ENCODE measurements around the gene CRYBA2. TPM values are rescaled to one million over a fixed set of nuclear protein-coding genes. Genes with fewer than 3 reads are reported as not detected.
A peak's percentile ranks its signal among the peaks of the same experiment; 100 is the strongest.

The CRYBA2 gene
- total RNA-seq, 1 experiment from 2014 or later: not detected

DNA sequence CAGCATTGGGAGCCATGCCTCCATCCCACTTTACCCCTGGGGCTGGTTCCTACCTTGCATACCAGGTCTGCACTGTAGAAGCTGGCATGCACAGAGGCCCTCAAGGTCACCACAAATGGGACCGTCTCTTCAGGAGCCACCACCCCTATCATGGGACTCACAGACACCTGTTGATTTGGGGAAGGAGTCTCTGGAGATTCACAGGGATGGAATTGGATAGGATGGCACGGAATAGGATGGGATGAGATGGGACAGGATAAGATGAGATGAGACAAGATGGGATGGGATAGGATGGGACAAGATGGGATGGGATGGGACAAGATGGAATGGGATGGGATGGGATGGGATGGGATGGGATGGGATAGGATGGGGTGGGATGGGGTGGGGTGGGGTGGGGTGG, 16.1 kb upstream of the CRYBA2 start:
- no peaks in the 10 kb centered on the region for H3K9me3 ChIP-seq
- H3K36me3 ChIP-seq: no peaks in the 10 kb centered on the region
- no peak for DNase-seq
- no peak overlapping the region for H3K4me3 ChIP-seq
- H3K27me3 ChIP-seq: no peaks in the 10 kb centered on the region

DNA sequence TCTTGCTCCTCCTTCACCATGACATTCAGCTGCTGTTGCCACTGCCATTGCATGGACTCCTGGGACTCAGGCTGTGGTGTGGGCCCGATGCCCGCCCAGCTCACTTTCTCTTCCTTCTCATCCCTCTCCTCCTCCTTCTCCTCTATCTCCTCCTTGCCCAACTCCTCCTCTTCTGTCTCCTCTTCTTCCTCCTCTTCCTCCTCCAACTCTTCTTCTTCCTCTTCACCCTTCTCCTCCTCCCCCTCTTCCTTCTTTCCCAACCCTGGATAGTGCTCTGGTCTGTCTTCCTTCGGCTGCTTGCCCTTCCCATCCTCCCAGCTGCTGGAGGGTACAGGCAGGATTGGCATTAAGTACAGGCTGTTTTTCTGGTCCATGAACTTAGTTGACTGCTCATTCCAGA, 10.8 kb upstream of the CRYBA2 start:
- DNase-seq: no peak
- H3K27me3 ChIP-seq: no peaks in the 10 kb centered on the region; the same call in 1 of the 2 replicates
- H3K4me3 ChIP-seq: no peak overlapping the region

GRCh38 chr2:219003267-219003634, 10.0 kb upstream of the CRYBA2 start:
- no peak for DNase-seq
- Histone ChIP-seq H3K27me3 (no peaks in the 10 kb centered on the region; the same call in 1 of the 2 replicates), H3K9me3 (no peaks in the 10 kb centered on the region), H3K36me3 (no peaks in the 10 kb centered on the region), H3K4me3 (no peak overlapping the region)

More for the DNA sequence above, 10.8 kb upstream of the CRYBA2 start:
- H3K36me3 ChIP-seq: no peaks in the 10 kb centered on the region
- no peaks in the 10 kb centered on the region for H3K9me3 ChIP-seq

DNA sequence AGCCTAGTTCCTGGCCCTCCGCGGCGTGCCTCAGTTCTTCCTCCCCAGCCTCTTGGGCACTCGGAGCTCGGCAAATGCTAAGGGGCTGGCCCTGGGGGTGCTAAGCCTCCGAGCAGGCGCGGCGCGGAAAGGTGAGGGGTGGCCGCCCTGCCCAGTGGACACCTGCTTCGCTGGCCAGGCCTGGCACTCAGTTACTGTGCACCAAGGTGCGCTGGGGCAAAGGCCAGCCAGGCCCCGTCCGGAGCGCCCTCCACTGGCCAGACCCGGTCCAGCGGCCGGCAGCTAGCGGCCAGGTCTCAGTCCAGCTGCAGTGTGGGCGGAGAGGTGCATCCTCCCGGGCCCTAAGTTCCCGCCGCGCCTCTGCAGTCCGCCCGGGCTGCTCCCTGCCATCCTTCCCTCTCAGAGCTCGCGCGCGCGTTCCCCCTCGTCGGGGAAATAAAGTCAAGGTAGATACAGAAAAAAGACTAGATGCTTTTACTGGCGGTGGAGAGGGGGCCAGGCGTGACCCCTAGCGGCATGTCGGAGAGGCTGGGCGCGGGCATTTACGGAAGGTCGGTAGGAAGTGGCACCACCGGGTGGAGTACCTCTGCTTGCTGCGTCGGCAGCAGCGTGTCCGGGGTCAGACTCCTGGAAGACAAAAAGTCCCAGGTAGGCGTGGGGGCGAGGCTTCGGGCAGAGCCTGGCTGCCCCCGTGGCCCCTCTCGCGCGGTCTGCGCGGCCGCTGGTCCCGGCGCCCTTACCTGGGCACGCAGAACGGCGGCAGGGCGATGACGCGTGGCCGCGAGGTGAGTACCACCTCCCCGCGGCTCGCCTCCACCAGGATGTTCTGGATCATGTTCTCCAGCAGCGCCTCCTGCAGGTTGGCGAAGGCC, 9.4 kb upstream of the CRYBA2 start:
- Histone ChIP-seq H3K4me3 (no peak overlapping the region), H3K27me3 (no peaks in the 10 kb centered on the region; the same call in 1 of the 2 replicates), H3K9me3 (no peaks in the 10 kb centered on the region), H3K36me3 (no peaks in the 10 kb centered on the region)
- peak; percentile 22 for DNase-seq

DNA sequence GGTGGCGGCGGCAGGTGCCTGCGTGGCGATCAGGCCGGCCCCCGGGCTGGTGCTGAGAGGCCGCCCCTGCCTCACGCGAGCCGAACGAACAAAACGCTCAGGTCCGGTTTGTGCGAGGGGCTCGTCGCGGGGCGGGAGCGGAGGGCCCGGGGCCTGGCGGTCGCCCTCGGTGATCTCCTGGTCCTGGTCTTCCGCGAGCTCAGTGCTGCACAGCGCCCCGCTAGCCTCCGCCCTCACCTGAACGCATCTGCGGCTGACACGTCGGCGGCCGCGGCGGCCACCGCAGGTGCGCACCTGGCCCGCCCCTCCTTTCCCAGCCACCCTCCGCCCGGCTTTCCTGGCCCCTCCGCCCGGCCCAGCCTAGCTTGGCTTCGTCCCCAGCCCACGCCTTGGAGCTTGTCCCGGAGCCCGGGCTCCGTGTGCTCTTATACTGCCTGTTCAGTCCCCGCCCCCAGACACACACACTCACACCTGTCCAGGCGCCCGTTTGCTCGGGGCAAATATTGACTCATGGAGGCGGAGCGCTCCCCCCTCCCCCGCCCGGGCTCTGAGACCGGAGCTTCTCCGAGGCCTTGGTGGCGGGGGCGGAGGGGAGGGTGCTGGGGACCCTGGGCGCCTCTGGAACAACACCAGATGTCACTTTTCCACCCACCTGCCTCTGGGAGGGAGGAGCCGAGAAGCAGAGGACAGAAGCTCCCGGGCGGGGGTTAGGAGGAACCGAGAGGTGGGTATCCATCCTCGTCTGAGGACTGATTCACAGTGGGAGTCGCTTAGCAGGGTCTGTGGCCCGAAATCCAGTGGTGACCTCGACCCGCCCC, 8.6 kb upstream of the CRYBA2 start:
- H3K9me3 ChIP-seq: no peaks in the 10 kb centered on the region
- H3K4me3 ChIP-seq: no peak overlapping the region
- no peaks in the 10 kb centered on the region; the same call in 1 of the 2 replicates for H3K27me3 ChIP-seq
- H3K36me3 ChIP-seq: no peaks in the 10 kb centered on the region
- DNase-seq: no peak

DNA sequence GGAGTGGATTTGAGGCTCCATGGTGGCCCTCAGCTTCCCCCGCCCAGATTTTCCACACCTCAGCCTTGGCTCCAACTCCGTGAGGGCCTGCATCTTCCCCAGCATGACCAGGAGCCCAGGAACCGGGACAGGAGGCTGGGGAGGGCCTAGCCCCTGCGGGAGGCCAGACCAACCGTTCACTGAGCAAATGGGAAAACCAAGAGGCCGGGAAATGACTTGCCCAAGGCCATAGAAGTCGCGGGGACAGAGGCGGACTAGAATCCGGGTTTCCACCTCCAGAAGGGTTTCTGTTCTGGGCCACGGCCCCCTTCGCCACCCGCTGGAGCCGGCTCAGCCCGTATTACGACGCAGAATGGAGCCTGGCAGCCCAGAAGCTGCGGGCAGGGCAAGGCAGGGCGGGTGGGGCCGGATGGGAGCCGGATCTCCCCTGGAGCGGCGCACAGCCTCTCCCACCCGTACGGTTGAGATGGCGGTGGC, 7.9 kb upstream of the CRYBA2 start:
- H3K4me3 ChIP-seq: no peak overlapping the region
- DNase-seq: no peak
- no peaks in the 10 kb centered on the region for H3K9me3 ChIP-seq
- no peaks in the 10 kb centered on the region for H3K36me3 ChIP-seq
- no peaks in the 10 kb centered on the region; the same call in 1 of the 2 replicates for H3K27me3 ChIP-seq

DNA sequence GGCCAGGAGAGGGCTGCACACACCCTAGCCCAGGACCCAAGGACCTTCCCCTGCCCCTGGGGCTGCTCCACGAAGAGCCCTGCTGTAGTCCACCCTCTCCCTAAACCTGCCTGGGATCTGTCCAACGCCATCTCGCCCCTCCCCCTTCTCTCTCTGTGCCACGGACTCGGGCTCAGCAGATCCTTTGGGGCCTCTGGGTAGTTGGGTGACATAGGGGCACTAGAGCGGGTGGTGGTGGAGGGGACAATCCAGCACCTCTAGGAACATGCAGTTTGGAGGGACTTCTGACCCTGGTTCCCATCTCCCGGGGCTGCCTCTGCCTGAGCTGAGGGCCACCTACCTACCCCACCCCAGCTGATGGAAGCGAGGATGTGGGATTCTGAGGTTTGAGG, 7.3 kb upstream of the CRYBA2 start:
- Histone ChIP-seq H3K27me3 (no peaks in the 10 kb centered on the region; the same call in 1 of the 2 replicates), H3K9me3 (no peaks in the 10 kb centered on the region), H3K4me3 (no peak overlapping the region), H3K36me3 (no peaks in the 10 kb centered on the region)
- DNase-seq: no peak

DNA sequence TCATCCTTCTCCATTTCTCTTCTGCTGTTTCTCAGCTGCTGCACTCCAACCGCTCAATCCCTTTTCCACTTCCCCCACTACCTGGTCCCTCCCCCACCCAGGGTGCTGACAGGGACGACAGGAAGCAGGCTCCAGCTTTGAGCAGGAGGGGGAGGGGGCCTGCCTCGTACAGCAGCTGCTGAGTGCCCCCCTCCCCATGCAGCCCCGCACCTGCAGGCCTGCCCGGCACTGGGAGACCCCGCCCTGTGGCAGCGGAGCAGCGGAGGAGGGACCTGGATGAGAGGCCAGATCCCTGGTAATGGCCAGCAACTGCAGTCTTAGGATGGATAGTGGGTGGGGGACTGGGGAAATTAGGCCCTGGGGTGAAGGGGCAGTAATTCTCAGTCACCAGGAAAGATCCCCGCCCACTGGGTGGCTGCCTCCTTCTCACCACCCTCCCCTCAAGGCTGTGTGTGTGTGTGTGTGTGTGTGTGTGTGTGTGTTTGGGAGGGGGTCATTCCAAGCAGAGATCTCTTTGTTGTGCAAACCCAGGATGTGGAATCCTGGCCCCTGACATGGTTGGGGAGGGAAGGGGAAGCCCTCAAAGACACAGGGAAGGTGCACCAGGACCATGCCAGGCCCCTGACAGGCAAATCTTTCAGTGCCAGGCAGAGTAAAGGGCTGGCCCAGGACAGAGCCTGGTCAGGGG, 6.8 kb upstream of the CRYBA2 start:
- no peak for DNase-seq
- no peaks in the 10 kb centered on the region for H3K36me3 ChIP-seq
- H3K4me3 ChIP-seq: no peak overlapping the region
- H3K9me3 ChIP-seq: no peaks in the 10 kb centered on the region
- no peaks in the 10 kb centered on the region; the same call in 1 of the 2 replicates for H3K27me3 ChIP-seq

- Histone ChIP-seq H3K36me3 (no peaks in the 10 kb centered on the region), H3K27me3 (no peaks in the 10 kb centered on the region; the same call in 1 of the 2 replicates), H3K9me3 (no peaks in the 10 kb centered on the region), H3K4me3 (no peak overlapping the region)
- DNase-seq: peak; percentile 82
Measured at GRCh38 chr2:218999021-218999880, 6.0 kb upstream of the CRYBA2 start.

DNA sequence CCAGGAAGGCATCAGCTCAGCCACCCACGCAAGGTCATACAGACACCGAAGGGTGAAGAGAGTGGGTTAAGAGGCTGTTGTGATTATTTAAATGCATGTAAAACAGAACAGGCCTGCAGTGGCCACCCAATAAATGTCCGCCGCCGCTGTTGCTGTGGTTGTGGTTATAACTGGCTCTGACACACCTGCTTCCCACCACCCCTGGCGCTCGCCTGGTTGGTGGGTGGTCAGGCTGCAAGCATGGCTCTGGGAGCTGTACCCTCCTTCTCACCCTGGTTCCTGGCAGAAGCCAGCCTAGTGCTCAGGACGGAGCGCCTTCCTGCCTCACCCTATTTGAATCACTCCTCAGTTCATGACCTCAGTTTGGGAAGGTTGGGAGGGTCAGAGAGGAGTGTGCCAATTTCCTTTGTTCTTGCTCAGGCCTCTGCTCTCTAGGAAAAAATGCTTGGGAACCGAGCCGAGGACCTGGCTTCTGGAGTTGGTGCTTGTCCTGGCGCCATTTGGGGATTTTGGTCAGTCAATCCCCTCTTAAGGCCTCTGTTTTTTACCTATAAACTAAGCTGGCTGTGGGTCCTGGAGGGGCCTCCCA, 5.3 kb upstream of the CRYBA2 start:
- Histone ChIP-seq H3K4me3 (no peak overlapping the region), H3K27me3 (peaks cover under 1% of the 10 kb centered on the region; the same call in 1 of the 2 replicates), H3K9me3 (no peaks in the 10 kb centered on the region), H3K36me3 (no peaks in the 10 kb centered on the region)
- peak; percentile 88 for DNase-seq

DNA sequence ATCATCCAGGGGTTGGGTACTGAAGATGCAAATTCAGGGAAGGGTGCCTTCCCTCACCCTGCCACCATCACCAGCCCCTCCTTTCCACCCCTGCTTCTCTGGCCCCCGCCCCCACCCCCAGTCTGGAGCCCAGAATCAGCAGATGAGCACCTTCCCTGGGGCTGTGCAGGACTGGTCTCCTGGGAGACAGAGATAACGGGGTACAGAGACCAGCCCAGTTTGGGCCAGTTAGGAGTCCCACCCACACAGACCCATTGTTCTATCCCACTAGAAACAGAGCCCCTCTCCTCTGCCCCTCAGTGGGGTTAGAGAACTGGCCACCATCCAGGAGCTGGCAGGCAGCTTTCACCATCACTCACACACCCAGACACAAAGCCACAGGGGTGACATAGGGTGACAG, 4.5 kb upstream of the CRYBA2 start:
- H3K27me3 ChIP-seq: peaks cover 2% of the 10 kb centered on the region; the same call in 1 of the 2 replicates

GRCh38 chr2:218996937-218997336, 3.7 kb upstream of the CRYBA2 start:
- H3K36me3 ChIP-seq: no peaks in the 10 kb centered on the region
- H3K9me3 ChIP-seq: no peaks in the 10 kb centered on the region
- no peak for DNase-seq
- H3K27me3 ChIP-seq: 0 out of 2 replicates have a peak, but pooled peaks cover 2% of the 10 kb centered on the region
- H3K4me3 ChIP-seq: no peak overlapping the region

More for the DNA sequence above, 4.5 kb upstream of the CRYBA2 start:
- H3K36me3 ChIP-seq: no peaks in the 10 kb centered on the region
- no peak for DNase-seq
- H3K4me3 ChIP-seq: no peak overlapping the region
- no peaks in the 10 kb centered on the region for H3K9me3 ChIP-seq

GRCh38 chr2:218995972-218996711, 2.9 kb upstream of the CRYBA2 start:
- Histone ChIP-seq H3K36me3 (no peaks in the 10 kb centered on the region), H3K4me3 (peak overlapping the region; percentile 37), H3K9me3 (no peaks in the 10 kb centered on the region), H3K27me3 (0 out of 2 replicates have a peak, but pooled peaks cover 2% of the 10 kb centered on the region)
- DNase-seq: peak; percentile 87

GRCh38 chr2:218995561-218995960, 2.3 kb upstream of the CRYBA2 start:
- no peak for DNase-seq
- Histone ChIP-seq H3K4me3 (no peak overlapping the region), H3K36me3 (no peaks in the 10 kb centered on the region), H3K9me3 (no peaks in the 10 kb centered on the region), H3K27me3 (0 out of 2 replicates have a peak, but pooled peaks cover 2% of the 10 kb centered on the region)
